ENCODE data around the gene SPX.

SPX gene

GRCh38 chr12:21573733-21574358 is 47.8 kb downstream of the SPX start:
- H3K4me3 ChIP-seq (ENCODE audit: low read length) = no peak overlapping the region
- TF ChIP-seq CTCF (IDR thresholded peaks at IDR 0.05; ENCODE audit: insufficient read depth, low read depth, low read length, missing control alignments) = no peak
- no peak for DNase-seq (ENCODE audit: low read depth)

- H3K4me3 ChIP-seq (ENCODE audit: low read length) = no peak overlapping the region
- no peak for TF ChIP-seq CTCF (IDR thresholded peaks at IDR 0.05; ENCODE audit: insufficient read depth, low read depth, low read length, missing control alignments)
- DNase-seq (ENCODE audit: low read depth) = no peak
Measured at GRCh38 chr12:21576431-21576830, 50.3 kb downstream of the SPX start.

GRCh38 chr12:21577516-21577915 is 51.4 kb downstream of the SPX start:
- TF ChIP-seq CTCF (IDR thresholded peaks at IDR 0.05; ENCODE audit: insufficient read depth, low read depth, low read length, missing control alignments) = no peak
- no peak overlapping the region for H3K4me3 ChIP-seq (ENCODE audit: low read length)
- DNase-seq (ENCODE audit: low read depth) = no peak

GRCh38 chr12:21580748-21581516 is 54.8 kb downstream of the SPX start:
- no peak overlapping the region for H3K4me3 ChIP-seq (ENCODE audit: low read length)
- no peak for TF ChIP-seq CTCF (IDR thresholded peaks at IDR 0.05; ENCODE audit: insufficient read depth, low read depth, low read length, missing control alignments)
- no peak for DNase-seq (ENCODE audit: low read depth)
